ENCODE results near the gene C8G.

GRCh38 chr9:136907011-136907914 lies 37.8 kb upstream of the C8G start:
- TF ChIP-seq CTCF (IDR thresholded peaks at IDR 0.05 in 4 of 5, conservative IDR thresholded peaks at IDR 0.05 in 1 of 5) (no peak), POLR2A (IDR thresholded peaks at IDR 0.05) (no peak)
